Prostate gland (tissue), 2 donors: Measurements from ENCODE around the gene FAM107B.

Experiments
- POLR2A ChIP-seq: fragments of 450-650 bp; IDR thresholded peaks from one replicate; pipeline ENCODE4 v1.6.1; 2016; ENCODE audit warnings: antibody characterized with exemption, mild to moderate bottlenecking
- POLR2AphosphoS5 ChIP-seq: sonication (generic); formaldehyde crosslinking; IDR thresholded peaks from one replicate; pipeline ENCODE4 v1.6.1; 2017; ENCODE audit warnings: antibody characterized with exemption
- TF ChIP-seq, protein P1 (sequence below), 4 experiments: fragments of 200-600 bp in 2 of 4; fragments of 450-650 bp in 2 of 4; sonication (generic) in 2 of 4; IDR thresholded peaks; 1 replicate in 3 of 4; 2 replicates in 1 of 4; pipeline ENCODE4 v1.5.1; 2016 to 2019; ENCODE audit warnings: antibody characterized with exemption in 4 of 4, mild to moderate bottlenecking in 2 of 4, moderate library complexity in 2 of 4

DNA sequence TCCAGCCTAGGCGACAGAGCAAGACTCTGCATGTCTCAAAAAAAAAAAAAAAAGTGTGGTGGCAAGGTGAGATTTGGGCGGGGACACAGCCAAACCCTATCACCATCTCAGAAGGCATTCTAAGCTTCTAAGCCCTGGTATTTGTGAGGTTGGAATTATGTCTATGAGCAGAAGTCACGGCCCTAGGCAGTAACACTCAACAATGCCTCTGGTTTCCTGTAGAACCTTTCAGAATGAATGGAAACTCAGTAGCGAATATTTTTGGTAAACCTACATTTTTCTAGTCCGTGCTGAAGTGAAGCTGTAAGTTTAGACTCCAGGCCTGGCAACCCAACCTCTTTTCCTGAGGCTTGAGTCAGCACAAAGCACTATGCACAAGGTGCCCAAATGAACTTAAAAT is 88.3 kb downstream of the FAM107B start:
- TF ChIP-seq POLR2A: no peak
- TF ChIP-seq, protein P1, sequence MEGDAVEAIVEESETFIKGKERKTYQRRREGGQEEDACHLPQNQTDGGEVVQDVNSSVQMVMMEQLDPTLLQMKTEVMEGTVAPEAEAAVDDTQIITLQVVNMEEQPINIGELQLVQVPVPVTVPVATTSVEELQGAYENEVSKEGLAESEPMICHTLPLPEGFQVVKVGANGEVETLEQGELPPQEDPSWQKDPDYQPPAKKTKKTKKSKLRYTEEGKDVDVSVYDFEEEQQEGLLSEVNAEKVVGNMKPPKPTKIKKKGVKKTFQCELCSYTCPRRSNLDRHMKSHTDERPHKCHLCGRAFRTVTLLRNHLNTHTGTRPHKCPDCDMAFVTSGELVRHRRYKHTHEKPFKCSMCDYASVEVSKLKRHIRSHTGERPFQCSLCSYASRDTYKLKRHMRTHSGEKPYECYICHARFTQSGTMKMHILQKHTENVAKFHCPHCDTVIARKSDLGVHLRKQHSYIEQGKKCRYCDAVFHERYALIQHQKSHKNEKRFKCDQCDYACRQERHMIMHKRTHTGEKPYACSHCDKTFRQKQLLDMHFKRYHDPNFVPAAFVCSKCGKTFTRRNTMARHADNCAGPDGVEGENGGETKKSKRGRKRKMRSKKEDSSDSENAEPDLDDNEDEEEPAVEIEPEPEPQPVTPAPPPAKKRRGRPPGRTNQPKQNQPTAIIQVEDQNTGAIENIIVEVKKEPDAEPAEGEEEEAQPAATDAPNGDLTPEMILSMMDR (IDR thresholded peaks at IDR 0.05): no peak
- TF ChIP-seq POLR2AphosphoS5: no peak
